AG10803 (cell line): Measurements from ENCODE around the gene CEBPE.

Source experiments
- DNase-seq: peaks from one replicate; pipeline ENCODE4 v3.0.0; 2010; ENCODE audit warnings: low read depth
- H3K4me3 ChIP-seq: 2 replicates; pipeline ENCODE4 v1.5.1; 2011; ENCODE audit warnings: mild to moderate bottlenecking, low read length, control low read depth
- TF ChIP-seq, protein P1 (sequence below): conservative IDR thresholded peaks from 2 replicates; pipeline ENCODE4 v1.5.1; 2011; ENCODE audit warnings: mild to moderate bottlenecking, low read length, control low read depth, inconsistent platforms

CEBPE gene

DNA sequence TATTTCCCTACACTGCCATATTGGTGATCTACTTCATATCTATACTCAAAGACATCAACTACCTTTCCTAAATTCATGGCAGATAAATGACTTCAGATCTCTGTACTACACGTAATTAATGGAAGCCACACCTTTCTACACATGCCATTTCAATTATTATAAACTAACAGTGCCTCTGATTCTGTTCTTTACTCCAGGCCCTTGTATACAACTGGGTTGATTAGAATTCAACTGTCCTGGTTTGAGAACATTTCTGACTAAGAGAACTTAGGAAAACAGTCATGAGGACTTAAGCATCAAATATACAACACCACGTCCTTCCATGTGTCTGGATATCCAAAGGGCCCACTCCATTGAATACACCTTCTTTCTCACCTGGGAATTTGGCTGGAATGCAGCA, 26.0 kb downstream of the CEBPE start:
- TF ChIP-seq, protein P1, sequence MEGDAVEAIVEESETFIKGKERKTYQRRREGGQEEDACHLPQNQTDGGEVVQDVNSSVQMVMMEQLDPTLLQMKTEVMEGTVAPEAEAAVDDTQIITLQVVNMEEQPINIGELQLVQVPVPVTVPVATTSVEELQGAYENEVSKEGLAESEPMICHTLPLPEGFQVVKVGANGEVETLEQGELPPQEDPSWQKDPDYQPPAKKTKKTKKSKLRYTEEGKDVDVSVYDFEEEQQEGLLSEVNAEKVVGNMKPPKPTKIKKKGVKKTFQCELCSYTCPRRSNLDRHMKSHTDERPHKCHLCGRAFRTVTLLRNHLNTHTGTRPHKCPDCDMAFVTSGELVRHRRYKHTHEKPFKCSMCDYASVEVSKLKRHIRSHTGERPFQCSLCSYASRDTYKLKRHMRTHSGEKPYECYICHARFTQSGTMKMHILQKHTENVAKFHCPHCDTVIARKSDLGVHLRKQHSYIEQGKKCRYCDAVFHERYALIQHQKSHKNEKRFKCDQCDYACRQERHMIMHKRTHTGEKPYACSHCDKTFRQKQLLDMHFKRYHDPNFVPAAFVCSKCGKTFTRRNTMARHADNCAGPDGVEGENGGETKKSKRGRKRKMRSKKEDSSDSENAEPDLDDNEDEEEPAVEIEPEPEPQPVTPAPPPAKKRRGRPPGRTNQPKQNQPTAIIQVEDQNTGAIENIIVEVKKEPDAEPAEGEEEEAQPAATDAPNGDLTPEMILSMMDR: no peak
- peak overlapping the region; percentile 97 for H3K4me3 ChIP-seq
- DNase-seq: no peak

DNA sequence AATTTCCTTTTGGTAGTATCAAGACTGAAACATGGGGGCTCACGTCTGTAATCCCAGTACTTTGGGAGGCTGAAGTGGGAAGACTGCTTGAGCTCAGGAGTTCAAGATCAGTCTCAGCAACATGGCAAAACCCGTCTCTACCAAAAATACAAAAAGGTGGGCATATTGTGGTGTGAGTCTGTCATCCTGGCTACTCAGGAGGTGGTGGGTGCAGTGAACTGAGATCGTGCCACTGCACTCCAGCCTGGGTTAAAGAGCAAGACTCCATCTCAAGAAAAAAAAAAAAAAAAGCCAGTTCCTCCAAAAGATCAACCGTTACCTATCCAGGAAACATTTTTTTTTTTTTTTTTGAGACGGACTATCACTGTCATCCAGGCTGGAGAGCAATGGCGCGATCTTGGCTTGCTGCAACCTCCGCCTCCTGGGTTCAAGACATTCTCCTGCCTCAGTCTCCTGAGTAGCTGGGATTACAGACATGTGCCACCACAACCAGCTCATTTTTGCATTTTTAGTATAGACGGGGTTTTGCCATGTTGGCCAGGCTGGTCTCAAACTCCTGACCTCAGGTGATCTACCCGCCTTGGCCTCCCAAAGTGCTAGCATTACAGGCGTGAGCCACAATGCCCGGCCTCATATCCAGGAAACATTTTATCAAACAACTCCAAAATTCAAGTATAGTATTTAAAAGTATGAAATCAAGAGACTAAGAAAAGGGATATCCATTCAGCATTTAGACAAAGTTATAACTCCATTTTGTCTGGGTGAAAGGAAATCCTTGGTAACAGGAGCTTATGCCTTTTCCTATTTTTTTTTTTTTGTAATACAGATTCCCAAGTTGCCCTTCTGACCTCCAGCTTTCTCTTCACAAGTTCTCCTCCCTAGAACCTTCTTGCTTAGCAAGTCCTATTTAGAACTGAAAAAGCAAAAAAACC, 27.5 kb downstream of the CEBPE start:
- no peak overlapping the region for H3K4me3 ChIP-seq
- DNase-seq: no peak
- TF ChIP-seq, protein P1: no peak

DNA sequence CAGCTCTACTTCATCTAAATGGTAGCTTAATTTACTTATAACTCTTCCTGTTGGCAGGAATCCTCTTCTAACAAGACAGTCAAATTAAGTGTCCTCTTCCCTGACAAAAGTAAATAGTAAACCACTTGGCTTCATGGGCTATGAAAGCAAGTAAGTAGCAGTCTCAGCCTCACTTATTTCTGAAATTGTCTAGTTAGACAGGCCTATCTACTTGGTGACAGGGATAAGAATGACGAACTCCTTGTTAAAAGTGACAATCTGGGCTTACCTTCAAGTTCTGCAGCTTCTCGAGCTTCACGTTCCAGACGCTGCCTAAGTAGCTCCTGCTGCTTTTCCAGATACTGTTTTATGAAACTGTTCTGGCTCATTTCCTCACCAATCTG, 28.8 kb downstream of the CEBPE start:
- DNase-seq: no peak
- TF ChIP-seq, protein P1: no peak

DNA sequence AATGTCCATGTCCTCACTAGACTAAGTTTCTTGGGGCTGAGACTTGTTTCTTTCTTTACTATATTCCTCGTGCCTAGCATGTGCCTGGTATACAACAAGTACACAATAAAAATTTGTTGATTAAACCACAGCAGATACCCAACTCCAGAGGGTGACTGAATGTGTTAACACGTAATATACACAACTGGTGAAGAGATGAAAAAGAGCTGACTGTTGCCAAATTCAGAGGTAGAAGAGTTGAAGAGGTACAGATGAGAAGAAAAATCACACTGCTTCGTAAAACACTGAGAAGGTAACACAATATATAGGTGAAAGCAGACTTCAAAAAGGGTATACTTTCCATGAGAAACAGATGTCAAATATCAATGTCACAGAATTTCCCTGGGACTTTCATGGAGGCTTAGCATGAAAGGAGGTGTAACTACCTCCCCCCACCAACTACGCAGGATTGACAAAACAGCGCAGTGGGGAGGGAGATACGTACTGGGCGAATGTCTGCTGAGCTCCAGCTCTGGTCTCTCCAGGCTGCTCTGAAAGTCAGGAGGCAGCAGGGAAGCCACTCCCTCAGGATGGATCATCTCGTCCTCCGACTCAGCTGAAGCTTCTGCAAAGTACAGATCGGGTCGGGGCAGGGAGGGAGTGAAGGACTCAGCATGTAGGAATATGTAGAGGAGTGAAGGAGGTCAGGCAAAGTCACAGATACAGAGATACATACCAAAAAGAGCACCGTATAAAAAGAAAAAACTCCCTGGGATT, 29.4 kb downstream of the CEBPE start:
- DNase-seq: no peak
- no peak overlapping the region for H3K4me3 ChIP-seq
- TF ChIP-seq, protein P1: no peak

More for the DNA sequence above, 28.8 kb downstream of the CEBPE start:
- no peak overlapping the region for H3K4me3 ChIP-seq

DNA sequence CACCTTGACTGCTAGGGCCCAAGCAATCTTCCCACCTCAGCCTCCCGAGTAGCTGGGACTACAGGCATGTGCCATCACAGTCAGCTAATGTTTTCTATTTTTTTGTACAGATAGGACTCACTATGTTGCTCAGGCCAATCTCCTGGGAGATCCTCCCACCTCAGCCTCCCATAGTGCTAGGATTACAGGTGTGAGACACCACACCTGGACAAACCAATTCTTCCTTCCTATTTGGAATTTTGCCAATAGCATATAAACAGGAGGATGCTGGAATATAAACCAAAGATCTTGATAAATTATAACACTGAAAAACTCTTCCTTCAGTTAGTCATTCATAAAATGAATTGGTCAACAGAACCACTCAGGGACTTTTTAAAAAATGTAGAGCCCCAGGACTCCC, 32.5 kb downstream of the CEBPE start:
- no peak overlapping the region for H3K4me3 ChIP-seq
- TF ChIP-seq, protein P1: no peak
- DNase-seq: no peak

DNA sequence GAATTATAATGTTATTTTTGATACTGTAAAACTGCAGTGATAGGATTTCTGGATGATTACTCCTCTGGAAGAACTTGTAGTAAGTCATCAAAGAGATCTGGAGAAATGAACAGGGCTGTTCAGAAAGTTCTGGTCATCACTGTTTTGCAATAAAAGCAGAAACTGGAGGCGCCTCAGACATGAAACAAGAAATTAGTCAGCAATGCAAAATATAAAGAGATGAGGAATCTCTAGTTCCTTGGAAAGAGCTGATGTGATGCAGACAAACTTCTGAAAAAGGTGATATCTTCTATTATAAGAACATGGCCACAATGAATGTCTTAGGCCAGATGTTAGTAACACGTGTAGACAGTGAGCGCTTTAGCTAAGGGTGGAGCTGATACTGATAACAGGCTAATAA, 33.6 kb downstream of the CEBPE start:
- no peak overlapping the region for H3K4me3 ChIP-seq
- DNase-seq: peak; percentile 39
- TF ChIP-seq, protein P1: no peak
